Measurements from ENCODE around the gene OR2J2.

DNA sequence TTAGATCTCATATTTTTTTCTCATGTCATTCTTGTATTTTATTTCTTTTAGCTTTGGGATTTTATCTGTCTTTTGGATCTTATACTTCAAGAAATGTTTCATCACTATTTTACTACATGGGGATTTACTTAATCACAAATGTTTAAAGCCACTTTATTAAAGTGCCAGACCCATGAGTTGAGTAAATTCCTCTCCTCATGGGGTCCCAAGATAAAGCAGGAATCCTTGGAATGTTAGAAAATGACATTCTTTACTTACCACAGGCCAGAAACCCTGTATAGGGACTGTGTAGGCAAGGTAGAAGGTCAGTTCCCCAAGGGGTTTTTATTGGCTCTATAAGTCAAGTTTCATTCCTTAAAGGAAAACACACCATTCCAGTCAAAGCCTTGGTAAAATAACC, 28.4 kb upstream of the OR2J2 start:
- TF ChIP-seq ZBTB8A (tag by site-specific recombination; IDR thresholded peaks at IDR 0.05), result no peak
- TF ChIP-seq CTCF (tag by site-specific recombination; IDR thresholded peaks at IDR 0.05), result no peak
- no peak for TF ChIP-seq ZNF623 (tag by site-specific recombination; IDR thresholded peaks at IDR 0.05)
- no peak for TF ChIP-seq GLIS2 (tag by site-specific recombination; IDR thresholded peaks at IDR 0.05)
- no peak for TF ChIP-seq ZNF366 (tag by site-specific recombination; conservative IDR thresholded peaks at IDR 0.05)
- TF ChIP-seq ZBTB26 (tag by site-specific recombination; optimal IDR thresholded peaks at IDR 0.05), result no peak
- TF ChIP-seq KLF9 (tag by site-specific recombination; IDR thresholded peaks at IDR 0.05; ENCODE audit: low read depth), result no peak
- TF ChIP-seq MYNN (tag by site-specific recombination; IDR thresholded peaks at IDR 0.05; ENCODE audit: borderline replicate concordance), result no peak
- no peak for TF ChIP-seq ATF2 (tag by site-specific recombination; IDR thresholded peaks at IDR 0.05; ENCODE audit: low read depth)
- TF ChIP-seq, protein P1, sequence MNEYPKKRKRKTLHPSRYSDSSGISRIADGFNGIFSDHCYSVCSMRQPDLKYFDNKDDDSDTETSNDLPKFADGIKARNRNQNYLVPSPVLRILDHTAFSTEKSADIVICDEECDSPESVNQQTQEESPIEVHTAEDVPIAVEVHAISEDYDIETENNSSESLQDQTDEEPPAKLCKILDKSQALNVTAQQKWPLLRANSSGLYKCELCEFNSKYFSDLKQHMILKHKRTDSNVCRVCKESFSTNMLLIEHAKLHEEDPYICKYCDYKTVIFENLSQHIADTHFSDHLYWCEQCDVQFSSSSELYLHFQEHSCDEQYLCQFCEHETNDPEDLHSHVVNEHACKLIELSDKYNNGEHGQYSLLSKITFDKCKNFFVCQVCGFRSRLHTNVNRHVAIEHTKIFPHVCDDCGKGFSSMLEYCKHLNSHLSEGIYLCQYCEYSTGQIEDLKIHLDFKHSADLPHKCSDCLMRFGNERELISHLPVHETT (tag by site-specific recombination; IDR thresholded peaks at IDR 0.05), result no peak
- TF ChIP-seq ZBTB44 (tag by site-specific recombination; IDR thresholded peaks at IDR 0.05), result no peak
- TF ChIP-seq ZNF174 (tag by site-specific recombination; IDR thresholded peaks at IDR 0.05), result no peak
- no peak for TF ChIP-seq OSR2 (tag by site-specific recombination; IDR thresholded peaks at IDR 0.05)
